ENCODE data around the gene TCEA3.

Gene TCEA3

GRCh38 chr1:23425193-23425494 is 596 bp upstream of the TCEA3 start:
- H3K9me3 ChIP-seq, result no peaks in the 10 kb centered on the region
- TF ChIP-seq, protein P1, sequence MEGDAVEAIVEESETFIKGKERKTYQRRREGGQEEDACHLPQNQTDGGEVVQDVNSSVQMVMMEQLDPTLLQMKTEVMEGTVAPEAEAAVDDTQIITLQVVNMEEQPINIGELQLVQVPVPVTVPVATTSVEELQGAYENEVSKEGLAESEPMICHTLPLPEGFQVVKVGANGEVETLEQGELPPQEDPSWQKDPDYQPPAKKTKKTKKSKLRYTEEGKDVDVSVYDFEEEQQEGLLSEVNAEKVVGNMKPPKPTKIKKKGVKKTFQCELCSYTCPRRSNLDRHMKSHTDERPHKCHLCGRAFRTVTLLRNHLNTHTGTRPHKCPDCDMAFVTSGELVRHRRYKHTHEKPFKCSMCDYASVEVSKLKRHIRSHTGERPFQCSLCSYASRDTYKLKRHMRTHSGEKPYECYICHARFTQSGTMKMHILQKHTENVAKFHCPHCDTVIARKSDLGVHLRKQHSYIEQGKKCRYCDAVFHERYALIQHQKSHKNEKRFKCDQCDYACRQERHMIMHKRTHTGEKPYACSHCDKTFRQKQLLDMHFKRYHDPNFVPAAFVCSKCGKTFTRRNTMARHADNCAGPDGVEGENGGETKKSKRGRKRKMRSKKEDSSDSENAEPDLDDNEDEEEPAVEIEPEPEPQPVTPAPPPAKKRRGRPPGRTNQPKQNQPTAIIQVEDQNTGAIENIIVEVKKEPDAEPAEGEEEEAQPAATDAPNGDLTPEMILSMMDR (IDR thresholded peaks at IDR 0.05), result no peak

DNA sequence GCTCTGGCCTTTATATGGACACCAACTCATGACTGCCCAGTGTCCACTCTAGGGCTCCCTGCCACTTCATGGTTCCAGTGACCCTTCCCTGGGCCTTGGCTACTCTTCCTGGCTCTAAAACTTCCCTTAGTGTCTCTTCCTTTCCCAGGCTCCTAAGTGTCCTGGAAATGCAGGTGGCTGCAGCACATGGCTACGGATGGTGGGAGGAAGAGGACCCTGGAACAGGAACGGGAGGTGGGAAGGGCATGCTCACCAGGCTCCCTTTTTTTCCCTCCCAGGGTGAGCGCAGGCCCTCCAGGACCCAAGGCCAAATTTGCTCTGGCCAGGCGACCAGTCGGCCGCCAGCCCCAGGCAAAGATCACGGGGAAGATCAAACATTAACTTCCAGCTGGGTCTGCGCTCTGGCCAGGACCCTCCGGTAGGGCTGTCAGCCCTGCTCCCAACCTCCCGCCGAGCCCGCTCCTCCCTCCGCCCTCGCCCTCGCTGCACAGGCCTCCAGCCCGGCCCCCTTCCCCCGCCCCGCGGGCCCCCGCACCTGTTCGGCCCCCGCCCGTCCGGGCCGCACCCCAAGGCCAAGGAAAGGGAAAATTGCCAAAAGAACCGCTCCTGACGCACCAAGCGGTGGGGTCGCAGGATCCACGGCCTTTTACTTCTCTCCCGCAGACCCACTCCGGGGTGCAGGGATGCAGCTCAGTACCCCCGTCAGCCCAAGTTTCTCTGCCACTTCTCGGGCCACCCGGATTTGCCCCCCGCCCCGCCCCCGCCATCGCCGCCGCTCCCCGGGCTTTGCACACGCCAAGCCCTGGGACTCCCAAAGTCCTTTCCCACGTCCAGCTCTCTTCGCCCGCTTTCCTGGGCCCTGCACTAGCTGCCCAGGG is 894 bp downstream of the TCEA3 start:
- TF ChIP-seq, protein P1 (IDR thresholded peaks at IDR 0.05), result no peak
- no peaks in the 10 kb centered on the region for H3K9me3 ChIP-seq
- H3K27me3 ChIP-seq, result peaks cover 99% of the 10 kb centered on the region
- peaks cover 10 to 18% of the 10 kb centered on the region in 2 experiments for H3K4me1 ChIP-seq (ENCODE audit: control insufficient read depth in 1 of 2, insufficient read depth in 1 of 2, low read depth in 1 of 2, low read length in 1 of 2)
- no peaks in the 10 kb centered on the region for H3K36me3 ChIP-seq
- H3K4me3 ChIP-seq (ENCODE audit: low read depth in 1 of 2, low read length in 1 of 2), result no peak overlapping the region
- no peak overlapping the region for H3K27ac ChIP-seq

More at GRCh38 chr1:23425193-23425494, 596 bp upstream of the TCEA3 start:
- no peak overlapping the region for H3K4me3 ChIP-seq (ENCODE audit: low read depth in 1 of 2, low read length in 1 of 2)
- H3K36me3 ChIP-seq, result no peaks in the 10 kb centered on the region
- no peak overlapping the region for H3K27ac ChIP-seq
- peaks cover 97% of the 10 kb centered on the region for H3K27me3 ChIP-seq
- H3K4me1 ChIP-seq (ENCODE audit: control insufficient read depth in 1 of 2, insufficient read depth in 1 of 2, low read depth in 1 of 2, low read length in 1 of 2), result peaks cover 10 to 18% of the 10 kb centered on the region in 2 experiments

- Histone ChIP-seq H3K27ac (no peak overlapping the region), H3K27me3 (peaks cover 92% of the 10 kb centered on the region), H3K9me3 (no peaks in the 10 kb centered on the region), H3K36me3 (no peaks in the 10 kb centered on the region), H3K4me3 (ENCODE audit: low read depth in 1 of 2, low read length in 1 of 2) (no peak overlapping the region), H3K4me1 (ENCODE audit: control insufficient read depth in 1 of 2, insufficient read depth in 1 of 2, low read depth in 1 of 2, low read length in 1 of 2) (peaks cover 10 to 18% of the 10 kb centered on the region in 2 experiments)
- TF ChIP-seq, protein P1 (IDR thresholded peaks at IDR 0.05), result no peak
Observed at GRCh38 chr1:23422941-23423340, 1.6 kb downstream of the TCEA3 start.

- H3K9me3 ChIP-seq, result no peaks in the 10 kb centered on the region
- no peak overlapping the region for H3K27ac ChIP-seq
- H3K4me1 ChIP-seq (ENCODE audit: control insufficient read depth in 1 of 2, insufficient read depth in 1 of 2, low read depth in 1 of 2, low read length in 1 of 2), result peaks cover 10 to 18% of the 10 kb centered on the region in 2 experiments
- no peaks in the 10 kb centered on the region for H3K36me3 ChIP-seq
- peaks cover 86% of the 10 kb centered on the region for H3K27me3 ChIP-seq
- TF ChIP-seq, protein P1 (IDR thresholded peaks at IDR 0.05), result no peak
- no peak overlapping the region for H3K4me3 ChIP-seq (ENCODE audit: low read depth in 1 of 2, low read length in 1 of 2)
Observed at GRCh38 chr1:23422241-23422877, 2.2 kb downstream of the TCEA3 start.

GRCh38 chr1:23421753-23422240 is 2.8 kb downstream of the TCEA3 start:
- Histone ChIP-seq H3K4me1 (ENCODE audit: control insufficient read depth in 1 of 2, insufficient read depth in 1 of 2, low read depth in 1 of 2, low read length in 1 of 2) (peaks cover 10 to 18% of the 10 kb centered on the region in 2 experiments), H3K27ac (no peak overlapping the region), H3K27me3 (peaks cover 81% of the 10 kb centered on the region), H3K4me3 (ENCODE audit: low read depth in 1 of 2, low read length in 1 of 2) (no peak overlapping the region), H3K36me3 (no peaks in the 10 kb centered on the region), H3K9me3 (no peaks in the 10 kb centered on the region)
- TF ChIP-seq, protein P1 (IDR thresholded peaks at IDR 0.05), result no peak

All from neutrophil (primary cell).